HG03342 (cell line): Measurements from ENCODE around the gene MYH14.
"Not testable (repeated sequence)": the region's sequence is repeated elsewhere in the genome, so short reads cannot be mapped to it uniquely, and the experiment has no call there.

Experiments used
- ATAC-seq: cut with Tn5 transposase; IDR thresholded peaks from one replicate; pipeline ENCODE4 v1.9.1; 2021; ENCODE audit warnings: mild to moderate bottlenecking, moderate library complexity; ENCODE audit not compliant: unreplicated experiment

Gene MYH14

DNA sequence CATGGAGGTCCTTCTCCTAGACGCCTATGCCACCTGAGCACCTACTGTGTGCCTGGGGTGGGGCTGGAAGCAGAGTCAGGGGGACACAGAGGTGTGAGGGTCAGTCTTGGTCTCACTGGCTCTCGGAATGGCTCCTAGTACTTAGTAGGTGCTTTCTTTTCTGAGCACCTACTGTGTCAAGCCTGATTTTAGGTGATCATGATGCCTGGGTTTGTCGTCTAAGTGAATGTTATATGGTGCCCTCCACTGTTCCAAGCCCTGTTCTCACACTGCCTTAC lies 20.0 kb downstream of the MYH14 start:
- ATAC-seq: no peak

DNA sequence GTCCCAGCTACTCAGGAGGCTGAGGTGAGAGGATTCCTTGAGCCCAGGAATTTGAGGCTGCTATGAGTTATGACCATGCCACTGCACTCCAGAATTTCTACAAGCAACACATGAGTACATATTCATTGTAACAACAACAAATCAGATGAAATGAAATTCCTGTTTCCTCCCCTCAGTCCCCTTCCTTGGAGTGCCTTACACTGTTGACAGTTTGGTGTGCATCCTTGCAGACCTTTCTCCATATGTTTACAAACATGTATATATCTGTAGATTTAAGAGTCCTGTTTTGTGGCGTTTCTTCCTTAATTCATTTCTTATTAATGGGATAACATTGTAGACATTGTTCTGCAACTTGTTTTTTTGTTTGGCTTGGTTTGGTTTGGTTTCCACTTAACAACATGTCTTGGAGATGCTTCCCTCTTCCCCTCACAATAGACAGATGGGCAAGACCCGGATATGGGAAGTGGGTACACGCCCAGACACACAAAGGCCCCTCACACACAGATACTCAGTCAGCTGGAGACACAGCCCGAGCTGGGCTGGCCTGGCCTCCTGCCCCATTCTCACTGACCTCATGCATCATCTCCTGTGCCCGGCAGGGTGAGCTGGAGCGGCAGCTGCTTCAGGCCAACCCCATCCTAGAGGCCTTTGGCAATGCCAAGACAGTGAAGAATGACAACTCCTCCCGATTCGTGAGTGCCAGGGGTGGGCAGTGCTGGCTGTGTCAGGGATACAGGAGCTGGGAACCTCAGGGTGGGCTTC lies 21.7 kb downstream of the MYH14 start:
- ATAC-seq: no peak

DNA sequence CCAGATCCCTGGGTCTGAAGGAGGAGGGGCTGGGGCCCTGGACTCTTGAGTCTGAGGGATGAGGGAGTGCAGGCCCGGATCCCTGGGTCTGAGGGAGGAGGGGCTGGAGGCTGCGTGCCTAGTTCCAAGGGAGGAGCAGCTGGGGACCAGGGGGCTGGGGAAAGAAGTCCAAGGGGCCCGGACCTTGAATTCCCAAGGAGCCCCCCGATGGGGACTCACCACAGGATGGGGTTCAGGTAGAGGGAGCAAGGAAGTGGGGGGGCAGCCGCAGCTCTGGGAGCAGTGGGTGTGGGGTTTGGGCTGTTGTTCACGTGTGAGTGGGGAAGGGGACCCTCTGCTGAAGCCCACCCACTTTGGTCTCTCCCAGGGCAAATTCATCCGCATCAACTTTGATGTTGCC lies 23.1 kb downstream of the MYH14 start:
- ATAC-seq: no peak

DNA sequence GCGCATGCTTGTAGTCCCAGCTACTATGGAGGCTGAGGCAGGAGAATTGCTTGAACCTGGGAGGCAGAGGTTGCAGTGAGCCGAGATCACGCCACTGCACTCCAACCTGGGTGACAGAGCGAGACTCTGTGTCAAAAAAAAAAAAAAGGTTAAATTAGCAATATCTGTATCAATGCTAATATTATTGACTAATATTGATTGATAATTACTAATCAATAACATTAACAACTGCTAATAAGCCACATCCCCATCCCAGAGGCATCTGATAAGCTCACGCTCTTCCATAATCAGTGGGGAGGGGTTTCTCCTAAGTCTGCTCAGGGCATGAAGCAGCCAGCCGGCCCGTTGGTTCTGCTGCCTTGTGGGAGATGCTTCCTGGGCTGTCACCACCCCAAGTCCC lies 24.7 kb downstream of the MYH14 start:
- not testable (repeated sequence) for ATAC-seq

DNA sequence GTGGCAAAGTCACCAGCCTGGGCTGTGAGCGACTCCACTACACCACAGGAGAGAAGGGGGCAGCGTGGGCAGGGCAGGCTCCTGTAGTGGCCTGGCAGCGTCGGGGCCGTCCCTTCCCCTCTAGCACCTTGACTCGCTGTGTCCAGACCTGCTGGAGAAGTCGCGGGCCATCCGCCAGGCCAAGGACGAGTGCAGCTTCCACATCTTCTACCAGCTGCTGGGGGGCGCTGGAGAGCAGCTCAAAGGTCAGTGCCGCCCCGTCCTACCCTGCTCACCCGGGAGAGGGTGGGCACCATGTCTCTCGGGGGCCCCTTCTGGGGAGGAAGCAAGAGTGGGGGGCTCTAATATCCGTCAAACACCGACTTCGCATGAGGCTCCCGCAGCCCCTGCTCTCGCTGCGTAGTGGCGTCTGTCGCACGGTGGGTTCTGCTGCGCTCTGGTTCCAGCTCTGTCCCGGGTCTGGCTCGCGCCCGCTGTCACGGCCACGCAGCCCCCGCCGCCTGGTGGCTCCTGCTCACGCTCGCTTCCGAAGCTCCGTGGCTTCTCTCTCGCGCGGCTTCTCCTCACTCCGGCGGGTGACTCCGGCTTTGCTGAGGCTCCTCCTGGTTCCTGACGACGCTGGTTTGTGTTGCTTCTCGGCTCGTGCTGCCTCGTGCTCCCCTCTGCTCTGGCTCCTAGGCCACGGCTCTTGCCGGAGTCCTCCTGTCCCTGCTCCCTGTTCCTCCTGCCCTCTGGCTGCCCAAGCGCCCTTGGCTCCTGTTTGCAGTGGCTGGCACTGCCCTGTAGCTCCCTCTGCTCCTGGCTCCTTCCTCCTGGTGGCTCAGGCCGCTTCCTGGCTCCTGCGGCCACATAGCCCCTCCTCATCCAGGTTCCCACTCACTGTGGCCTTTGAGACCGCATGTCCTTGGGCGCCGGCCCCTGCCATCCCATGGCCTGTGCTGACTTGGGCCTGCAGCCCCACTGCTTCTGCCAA lies 27.2 kb downstream of the MYH14 start:
- no peak for ATAC-seq

DNA sequence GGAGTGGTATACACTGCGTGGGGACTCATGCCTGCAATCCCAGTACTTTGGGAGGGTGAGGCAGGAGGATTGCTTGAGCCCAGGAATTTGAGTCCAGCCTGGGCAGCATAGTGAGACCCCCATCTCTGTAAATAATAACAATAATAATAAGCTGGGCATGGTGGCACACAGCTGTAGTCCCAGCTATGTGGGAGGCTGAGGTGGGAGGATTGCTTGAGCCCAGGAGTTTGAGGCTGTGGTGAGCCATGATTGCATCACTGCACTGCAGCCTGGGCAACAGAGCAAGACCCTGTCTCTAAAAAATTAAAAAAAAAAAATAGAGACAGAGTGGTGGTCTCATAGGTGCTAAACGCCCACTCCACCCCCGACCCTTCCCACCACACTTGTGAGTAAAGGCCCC lies 28.0 kb downstream of the MYH14 start:
- not testable (repeated sequence) for ATAC-seq

DNA sequence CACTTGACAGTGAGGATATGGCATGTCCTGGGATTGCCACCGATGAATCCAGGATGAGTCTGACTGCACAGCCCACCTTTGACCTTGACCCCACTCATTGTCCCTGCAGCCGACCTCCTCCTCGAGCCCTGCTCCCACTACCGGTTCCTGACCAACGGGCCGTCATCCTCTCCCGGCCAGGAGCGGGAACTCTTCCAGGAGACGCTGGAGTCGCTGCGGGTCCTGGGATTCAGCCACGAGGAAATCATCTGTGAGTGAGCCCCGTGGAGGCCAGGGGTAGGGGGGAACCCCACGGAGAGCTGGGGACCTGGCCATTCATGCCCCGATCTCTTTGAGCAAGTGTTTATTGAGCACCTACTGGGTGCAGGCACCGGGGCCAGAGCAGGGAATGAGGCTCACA lies 28.4 kb downstream of the MYH14 start:
- ATAC-seq: no peak

DNA sequence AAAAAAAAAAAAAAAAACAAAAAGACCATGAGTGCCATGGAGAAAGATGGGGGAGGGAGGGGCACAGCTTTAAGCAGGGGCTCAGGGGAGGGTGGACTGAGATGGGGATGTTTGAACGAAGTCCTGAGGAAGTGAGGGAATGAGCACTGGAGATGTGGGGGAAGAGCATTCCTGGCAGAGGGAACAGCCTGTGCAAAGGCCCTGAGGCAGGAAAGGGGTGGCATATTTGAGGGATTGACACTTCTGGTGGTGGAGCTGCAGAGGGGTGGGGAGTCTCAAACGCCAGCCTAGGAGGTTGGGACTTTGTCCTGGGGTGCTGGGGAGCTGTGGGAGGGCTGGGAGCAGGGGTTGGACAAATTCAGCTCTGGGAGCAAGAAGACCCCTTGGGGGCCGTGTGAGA lies 29.2 kb downstream of the MYH14 start:
- no peak for ATAC-seq

DNA sequence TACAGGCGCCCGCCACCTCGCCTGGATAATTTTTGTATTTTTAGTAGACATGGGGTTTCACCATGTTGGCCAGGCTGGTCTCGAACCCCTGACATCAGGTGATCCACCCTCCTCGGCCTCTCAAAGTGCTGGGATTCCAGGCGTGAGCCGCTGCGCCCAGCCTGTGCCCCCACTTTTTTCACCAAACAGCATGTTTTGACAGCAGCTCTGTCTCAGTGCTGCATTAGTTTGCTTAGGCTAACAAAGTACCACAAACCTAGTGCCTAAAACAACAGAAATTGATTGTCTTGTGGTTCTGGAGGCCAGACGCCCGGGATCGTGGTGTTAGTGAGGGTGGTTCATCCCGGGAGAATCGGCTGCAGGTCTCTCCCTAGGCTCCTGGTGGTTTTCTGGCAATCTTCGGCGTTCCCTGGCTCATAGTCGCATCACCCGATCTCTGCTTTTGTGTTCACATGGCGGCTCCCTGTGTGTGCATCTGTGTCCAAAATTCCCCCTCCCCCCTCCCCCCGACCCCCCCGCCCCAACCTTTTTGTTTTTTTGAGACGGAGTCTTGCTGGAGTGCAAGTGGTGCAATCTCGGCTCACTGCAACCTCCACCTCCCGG lies 30.0 kb downstream of the MYH14 start:
- ATAC-seq: no peak

DNA sequence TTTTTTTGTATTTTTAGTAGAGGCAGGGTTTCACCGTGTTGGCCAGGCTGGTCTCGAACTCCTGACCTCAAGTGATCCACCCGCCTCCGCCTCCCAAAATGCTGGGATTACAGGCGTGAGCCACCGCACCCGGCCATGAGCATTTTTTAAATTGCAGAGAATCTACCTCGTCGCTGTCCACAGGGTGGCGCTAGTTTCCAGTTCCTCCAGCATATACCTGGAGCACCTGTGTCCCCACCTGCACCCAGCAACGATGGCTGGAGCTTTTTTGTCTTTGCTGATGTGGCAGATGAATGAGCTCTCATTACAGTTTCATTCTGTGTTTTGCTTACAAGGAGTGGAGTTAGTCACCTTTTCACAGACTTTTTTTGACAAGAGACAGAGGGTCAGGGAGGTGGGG lies 34.1 kb downstream of the MYH14 start:
- ATAC-seq: not testable (repeated sequence)

DNA sequence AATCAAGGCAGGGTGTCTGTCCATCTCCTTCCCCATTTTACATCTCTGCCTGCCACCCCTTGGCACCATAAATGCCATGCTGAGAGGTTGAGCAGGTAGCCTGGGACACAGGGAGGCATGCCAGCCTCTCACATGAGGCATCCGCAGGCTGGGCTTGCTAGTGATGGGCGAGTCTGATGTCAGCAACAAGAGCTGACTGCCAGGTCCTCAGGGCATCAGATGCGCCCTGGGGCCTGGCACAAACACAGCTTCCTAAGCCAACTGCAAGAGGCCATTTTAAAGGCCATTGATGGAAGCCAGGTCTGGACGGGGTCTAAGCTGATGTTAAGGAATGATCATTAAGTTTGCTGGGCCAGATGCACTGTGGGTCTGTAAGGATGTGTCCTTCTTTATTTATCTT lies 34.6 kb downstream of the MYH14 start:
- ATAC-seq: no peak

DNA sequence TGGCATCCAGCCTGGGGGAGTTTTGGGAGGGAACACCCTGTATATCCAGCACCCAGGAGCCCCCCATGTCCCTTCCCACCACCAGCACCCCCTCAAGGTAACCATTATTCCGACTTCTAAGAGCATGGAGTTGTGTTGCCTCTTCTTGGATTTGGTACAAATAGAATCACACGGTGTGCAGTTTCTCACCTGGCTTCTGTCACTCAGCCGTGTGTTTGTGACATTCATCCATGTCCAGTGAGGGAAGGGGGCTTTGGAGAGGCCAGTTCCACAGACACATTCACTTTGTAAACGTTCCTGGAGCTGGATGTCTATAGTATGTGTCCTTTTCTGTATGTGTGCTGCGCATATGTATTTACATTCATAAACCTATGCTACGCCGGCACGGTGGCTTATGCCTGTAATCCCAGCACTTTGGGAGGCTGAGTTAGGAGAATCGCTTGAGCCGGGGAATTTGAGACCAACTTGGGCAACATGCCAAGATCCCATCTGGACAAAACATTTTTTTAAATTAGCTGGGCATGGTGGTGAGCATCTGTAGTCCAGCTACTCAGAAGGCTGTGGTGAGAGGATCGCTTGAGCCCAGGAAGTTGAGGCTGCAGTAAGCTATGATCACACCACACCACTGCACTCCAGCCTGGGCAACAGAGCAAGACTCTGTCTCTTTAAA lies 36.6 kb downstream of the MYH14 start:
- no peak for ATAC-seq

DNA sequence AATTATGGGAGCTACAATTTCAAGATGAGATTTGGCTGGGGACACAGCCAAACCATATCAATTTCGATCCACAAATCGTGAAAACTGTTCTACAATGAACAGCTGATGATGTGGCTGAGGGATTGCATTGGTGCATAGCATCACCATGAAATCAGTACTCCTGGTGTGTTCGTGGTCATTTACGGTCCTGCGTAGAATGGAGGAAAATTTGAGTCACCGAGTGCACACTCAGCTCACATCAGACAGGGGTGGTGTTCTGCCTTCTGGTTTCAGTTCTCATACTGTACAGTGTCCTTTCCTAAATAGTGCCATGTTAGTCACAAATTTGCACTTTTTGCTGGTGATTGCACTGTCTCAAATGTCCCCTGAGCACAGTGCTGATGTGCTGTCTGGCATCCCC lies 39.2 kb downstream of the MYH14 start:
- ATAC-seq: no peak

DNA sequence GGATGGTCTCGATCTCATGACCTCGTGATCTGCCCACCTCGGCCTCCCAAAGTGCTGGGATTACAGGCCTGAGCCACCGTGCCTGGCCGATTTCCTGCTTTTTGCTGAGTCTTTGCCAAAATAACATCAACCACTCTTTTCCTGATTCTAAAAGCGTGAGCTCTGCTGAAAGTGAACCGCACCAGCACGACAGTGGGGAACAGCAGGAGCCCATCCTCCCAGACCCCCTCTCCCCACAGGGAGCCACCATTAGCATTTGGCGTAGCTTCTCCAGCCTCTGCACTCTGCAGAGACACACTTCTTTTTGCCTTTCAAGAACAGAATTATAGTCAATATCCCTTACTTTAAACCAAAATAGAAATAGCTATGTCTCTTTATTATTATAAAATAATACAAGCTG lies 41.3 kb downstream of the MYH14 start:
- no peak for ATAC-seq

DNA sequence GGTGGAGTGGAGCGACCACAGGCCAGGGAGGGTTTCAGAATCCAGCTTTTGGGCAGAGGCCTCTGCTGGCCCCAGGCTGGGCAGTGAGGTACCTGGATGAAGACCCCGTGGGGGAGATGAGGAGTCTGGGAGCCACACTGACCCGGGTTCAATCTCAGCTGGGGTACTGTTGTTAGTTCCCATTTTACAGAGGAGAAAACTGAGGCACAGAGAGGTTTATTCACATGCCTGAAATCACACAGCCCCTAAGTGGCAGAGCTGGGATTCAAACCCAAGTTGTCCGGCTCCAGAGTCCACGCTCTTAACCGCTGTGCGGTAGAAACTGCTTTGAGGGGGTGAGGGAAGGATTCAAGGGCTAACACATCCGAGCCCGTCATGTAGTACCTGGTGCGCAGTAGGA lies 45.0 kb downstream of the MYH14 start:
- ATAC-seq: no peak

DNA sequence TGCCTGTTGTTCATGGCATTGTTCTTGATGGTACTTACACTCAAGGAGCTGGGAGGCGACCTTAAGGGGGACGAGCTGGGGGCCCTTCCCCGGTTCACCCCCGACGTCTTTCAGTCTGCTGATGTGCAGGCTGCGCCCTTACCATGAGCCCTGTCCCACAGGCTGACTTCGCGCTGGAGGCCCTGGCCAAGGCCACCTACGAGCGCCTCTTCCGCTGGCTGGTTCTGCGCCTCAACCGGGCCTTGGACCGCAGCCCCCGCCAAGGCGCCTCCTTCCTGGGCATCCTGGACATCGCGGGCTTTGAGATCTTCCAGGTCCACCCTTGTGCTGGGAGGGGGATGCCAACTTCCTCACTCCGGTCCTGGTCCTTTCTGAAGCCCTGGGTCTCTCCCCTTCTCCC lies 45.4 kb downstream of the MYH14 start:
- no peak for ATAC-seq

DNA sequence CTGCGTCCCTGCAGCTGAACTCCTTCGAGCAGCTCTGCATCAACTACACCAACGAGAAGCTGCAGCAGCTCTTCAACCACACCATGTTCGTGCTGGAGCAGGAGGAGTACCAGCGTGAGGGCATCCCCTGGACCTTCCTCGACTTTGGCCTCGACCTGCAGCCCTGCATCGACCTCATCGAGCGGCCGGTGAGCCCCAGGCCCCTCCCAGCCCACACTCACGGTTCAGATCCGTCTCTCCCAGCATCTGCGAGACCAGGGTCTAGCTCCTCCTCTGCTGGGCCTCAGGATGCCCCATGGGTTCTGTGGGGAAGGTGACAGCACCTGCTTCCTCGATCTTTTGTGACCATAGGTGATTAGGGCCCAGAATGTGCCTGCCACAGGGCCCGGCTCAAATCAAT lies 46.2 kb downstream of the MYH14 start:
- ATAC-seq: no peak

DNA sequence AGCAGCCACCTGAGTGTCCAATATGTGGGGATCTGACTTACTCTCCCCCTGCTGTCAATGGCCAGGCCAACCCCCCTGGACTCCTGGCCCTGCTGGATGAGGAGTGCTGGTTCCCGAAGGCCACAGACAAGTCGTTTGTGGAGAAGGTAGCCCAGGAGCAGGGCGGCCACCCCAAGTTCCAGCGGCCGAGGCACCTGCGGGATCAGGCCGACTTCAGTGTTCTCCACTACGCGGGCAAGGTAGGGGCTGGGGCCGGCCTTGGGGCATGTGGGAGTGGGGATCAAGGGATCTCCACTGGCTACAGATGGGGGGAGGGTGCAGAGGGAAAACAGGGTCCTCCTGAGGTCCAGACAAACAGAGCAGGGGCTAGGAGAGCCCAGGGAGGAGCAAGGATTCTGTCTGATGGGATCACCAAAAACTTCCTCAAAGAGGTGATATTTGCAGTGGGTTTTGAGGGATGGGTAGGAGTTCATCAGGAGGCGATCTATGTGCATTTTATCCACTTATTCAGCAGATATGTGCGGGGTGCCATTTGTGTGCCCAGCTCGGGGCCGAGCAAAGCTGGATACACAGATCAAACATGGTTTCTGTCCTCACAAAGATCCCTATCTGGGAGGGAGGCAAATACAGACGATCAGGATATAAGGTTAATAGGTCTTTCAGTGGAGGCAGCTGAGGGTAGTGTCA lies 47.2 kb downstream of the MYH14 start:
- ATAC-seq: no peak

DNA sequence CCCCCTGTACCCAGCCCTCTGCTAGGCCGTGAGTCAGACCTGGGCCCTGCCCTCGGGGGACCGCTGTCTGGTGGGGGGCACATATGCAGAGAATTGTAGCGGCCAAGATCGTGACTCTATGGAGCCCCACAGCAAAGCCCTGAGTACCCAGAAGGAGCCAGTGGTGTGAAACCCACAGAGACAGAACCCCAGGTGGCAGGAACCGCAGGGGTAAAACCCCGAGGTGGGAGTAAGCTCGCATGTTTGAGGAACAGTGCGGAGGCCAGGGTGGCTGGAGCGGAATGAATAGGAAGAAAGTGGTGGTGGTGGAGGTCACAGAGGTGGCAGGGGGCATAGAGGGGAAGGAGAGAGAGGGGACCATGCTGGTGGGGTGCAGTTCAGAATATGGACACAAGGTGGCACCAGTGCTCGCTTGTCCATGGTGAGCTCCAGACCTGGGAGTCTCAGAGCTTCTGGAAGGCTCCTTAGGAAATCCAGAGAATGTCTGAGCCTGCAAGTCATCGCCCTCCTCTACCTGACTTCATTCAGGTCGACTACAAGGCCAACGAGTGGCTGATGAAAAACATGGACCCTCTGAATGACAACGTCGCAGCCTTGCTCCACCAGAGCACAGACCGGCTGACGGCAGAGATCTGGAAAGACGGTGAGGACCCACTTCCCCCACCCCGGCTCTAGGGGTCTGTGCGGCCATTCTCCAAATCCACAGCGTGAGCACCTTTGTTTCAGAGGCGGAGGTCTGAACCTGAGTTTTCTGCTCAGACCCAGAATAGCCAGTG lies 48.9 kb downstream of the MYH14 start:
- no peak for ATAC-seq

DNA sequence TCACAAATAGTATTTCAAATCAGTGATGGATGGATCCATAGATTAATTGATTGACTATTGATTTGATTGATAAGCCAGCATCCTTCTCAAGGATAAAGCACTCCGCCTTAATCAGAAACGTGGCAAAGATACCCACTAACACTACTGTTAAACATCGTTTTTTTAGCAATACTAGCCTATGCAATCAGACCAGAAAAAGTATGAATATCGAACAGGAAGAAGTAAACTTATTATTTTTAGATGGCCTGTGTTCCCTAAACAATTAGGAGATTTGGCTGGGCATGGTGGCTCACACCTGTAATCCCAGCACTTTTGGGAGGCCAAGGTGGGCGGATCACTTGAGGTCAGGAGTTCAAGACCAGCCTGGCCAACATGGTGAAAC lies 49.5 kb downstream of the MYH14 start:
- ATAC-seq: no peak
